Astrocyte (in vitro differentiated cells and primary cell): ENCODE measurements around the gene KHSRP.

Source experiments
- EZH2 ChIP-seq: IDR thresholded peaks from 2 replicates; pipeline ENCODE4 v1.6.1; 2012; ENCODE audit warnings: mild to moderate bottlenecking, low read length, inconsistent platforms; ENCODE audit not compliant: insufficient read depth
- TF ChIP-seq, protein P1 (sequence below): IDR thresholded peaks from 2 replicates; pipeline ENCODE4 v1.5.1; 2011; ENCODE audit warnings: low read depth, mild to moderate bottlenecking, inconsistent platforms, low read length, moderate library complexity; ENCODE audit not compliant: insufficient read depth

GRCh38 chr19:6448045-6448444, 23.4 kb upstream of the KHSRP start:
- TF ChIP-seq, protein P1, sequence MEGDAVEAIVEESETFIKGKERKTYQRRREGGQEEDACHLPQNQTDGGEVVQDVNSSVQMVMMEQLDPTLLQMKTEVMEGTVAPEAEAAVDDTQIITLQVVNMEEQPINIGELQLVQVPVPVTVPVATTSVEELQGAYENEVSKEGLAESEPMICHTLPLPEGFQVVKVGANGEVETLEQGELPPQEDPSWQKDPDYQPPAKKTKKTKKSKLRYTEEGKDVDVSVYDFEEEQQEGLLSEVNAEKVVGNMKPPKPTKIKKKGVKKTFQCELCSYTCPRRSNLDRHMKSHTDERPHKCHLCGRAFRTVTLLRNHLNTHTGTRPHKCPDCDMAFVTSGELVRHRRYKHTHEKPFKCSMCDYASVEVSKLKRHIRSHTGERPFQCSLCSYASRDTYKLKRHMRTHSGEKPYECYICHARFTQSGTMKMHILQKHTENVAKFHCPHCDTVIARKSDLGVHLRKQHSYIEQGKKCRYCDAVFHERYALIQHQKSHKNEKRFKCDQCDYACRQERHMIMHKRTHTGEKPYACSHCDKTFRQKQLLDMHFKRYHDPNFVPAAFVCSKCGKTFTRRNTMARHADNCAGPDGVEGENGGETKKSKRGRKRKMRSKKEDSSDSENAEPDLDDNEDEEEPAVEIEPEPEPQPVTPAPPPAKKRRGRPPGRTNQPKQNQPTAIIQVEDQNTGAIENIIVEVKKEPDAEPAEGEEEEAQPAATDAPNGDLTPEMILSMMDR = no peak
- TF ChIP-seq EZH2 = no peak
